ENCODE results near the gene FCRL1. TPM values are rescaled to one million over a fixed set of nuclear protein-coding genes. Genes with fewer than 3 reads are reported as not detected.
A peak's percentile ranks its signal among the peaks of the same experiment; 100 is the strongest.

FCRL1 gene
- total RNA-seq, 1 donor from 2014 or later: 4.2 TPM

- Histone ChIP-seq H3K27ac (no peak overlapping the region), H3K27me3 (ENCODE audit: low read depth) (no peaks in the 10 kb centered on the region), H3K4me3 (no peak overlapping the region), H3K36me3 (no peaks in the 10 kb centered on the region), H3K4me1 (no peaks in the 10 kb centered on the region), H3K9me3 (no peaks in the 10 kb centered on the region)
- peak; percentile 61 for DNase-seq
- TF ChIP-seq CTCF (IDR thresholded peaks at IDR 0.05): no peak
- intact Hi-C loops (cut with DNase I): no loop called here
- peak; percentile 78 to 88 for ATAC-seq
These were observed 16.1 kb downstream of the FCRL1 start for GRCh38 chr1:157803851-157804250.

DNA sequence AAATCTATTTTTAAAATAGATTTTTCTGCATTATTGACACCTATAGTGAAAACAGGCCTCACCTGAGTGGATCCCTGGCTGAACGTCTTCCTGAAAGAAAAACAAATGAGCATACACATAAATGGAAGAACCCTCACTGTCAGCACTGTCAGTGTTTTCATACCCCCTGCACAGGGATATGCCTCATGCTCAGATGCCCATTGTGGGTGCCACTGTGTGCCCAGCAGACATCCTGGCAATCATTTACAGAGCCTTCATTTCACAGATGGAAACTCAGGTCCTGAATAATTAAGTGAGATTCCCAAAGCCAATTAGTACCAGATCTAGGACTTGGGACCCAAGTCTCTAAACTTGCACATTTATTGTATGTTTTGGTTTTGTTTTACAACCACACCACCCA is 19.9 kb downstream of the FCRL1 start:
- no peak for DNase-seq
- no peaks in the 10 kb centered on the region for H3K4me1 ChIP-seq
- no peak overlapping the region for H3K27ac ChIP-seq
- intact Hi-C loops (cut with DNase I): no loop called here
- TF ChIP-seq CTCF (IDR thresholded peaks at IDR 0.05): no peak
- no peak overlapping the region for H3K4me3 ChIP-seq
- no peaks in the 10 kb centered on the region for H3K36me3 ChIP-seq
- no peaks in the 10 kb centered on the region for H3K9me3 ChIP-seq
- ATAC-seq: no peak
- H3K27me3 ChIP-seq (ENCODE audit: low read depth): no peaks in the 10 kb centered on the region

DNA sequence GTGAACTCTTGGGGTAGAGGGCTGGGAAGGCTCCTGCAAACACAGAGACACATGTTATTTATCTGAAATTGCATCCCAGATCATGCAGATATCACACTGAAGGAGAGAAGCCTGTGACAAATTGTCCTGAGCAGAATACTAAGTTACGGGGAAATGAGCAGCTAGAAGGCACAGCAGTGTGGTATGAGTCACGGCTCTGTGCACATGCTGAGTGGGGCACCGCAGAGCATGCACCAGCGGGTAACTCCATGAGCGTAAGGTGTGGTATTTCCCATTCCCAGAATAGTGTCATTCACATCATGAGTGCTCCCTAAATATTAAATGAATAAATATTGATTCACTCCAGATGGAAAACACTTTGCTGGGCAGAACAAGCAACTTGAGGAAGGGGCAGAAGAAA is 21.7 kb downstream of the FCRL1 start:
- ATAC-seq (peak; percentile 80 to 87), DNase-seq (no peak)
- Histone ChIP-seq H3K4me3 (no peak overlapping the region), H3K9me3 (peaks cover 2% of the 10 kb centered on the region), H3K27me3 (ENCODE audit: low read depth) (no peaks in the 10 kb centered on the region), H3K4me1 (no peaks in the 10 kb centered on the region), H3K27ac (no peak overlapping the region), H3K36me3 (no peaks in the 10 kb centered on the region)
- TF ChIP-seq CTCF (IDR thresholded peaks at IDR 0.05): no peak
- intact Hi-C loops (cut with DNase I): no loop called here

- ATAC-seq (no peak), DNase-seq (no peak)
- H3K9me3 ChIP-seq: no peaks in the 10 kb centered on the region
These were observed 34.7 kb downstream of the FCRL1 start for GRCh38 chr1:157785248-157785647.

GRCh38 chr1:157784801-157785200 is 35.1 kb downstream of the FCRL1 start:
- DNase-seq: no peak
- no peaks in the 10 kb centered on the region for H3K4me1 ChIP-seq
- H3K9me3 ChIP-seq: no peaks in the 10 kb centered on the region
- no peak for ATAC-seq
- peaks cover 4% of the 10 kb centered on the region for H3K27me3 ChIP-seq (ENCODE audit: low read depth)
- H3K36me3 ChIP-seq: no peaks in the 10 kb centered on the region
- intact Hi-C loops (cut with DNase I): no loop called here
- no peak for TF ChIP-seq CTCF (IDR thresholded peaks at IDR 0.05)
- H3K4me3 ChIP-seq: no peak overlapping the region
- no peak overlapping the region for H3K27ac ChIP-seq

More at GRCh38 chr1:157785248-157785647, 34.7 kb downstream of the FCRL1 start:
- no peaks in the 10 kb centered on the region for H3K36me3 ChIP-seq
- intact Hi-C loops (cut with DNase I): no loop called here
- H3K4me3 ChIP-seq: no peak overlapping the region
- H3K27ac ChIP-seq: no peak overlapping the region
- TF ChIP-seq CTCF (IDR thresholded peaks at IDR 0.05): no peak
- peaks cover 4% of the 10 kb centered on the region for H3K27me3 ChIP-seq (ENCODE audit: low read depth)
- no peaks in the 10 kb centered on the region for H3K4me1 ChIP-seq

GRCh38 chr1:157782931-157783330 is 37.0 kb downstream of the FCRL1 start:
- intact Hi-C loops (cut with DNase I): no loop called here
- no peak for ATAC-seq

More at GRCh38 chr1:157782931-157783330, 37.0 kb downstream of the FCRL1 start:
- H3K9me3 ChIP-seq: no peaks in the 10 kb centered on the region
- H3K4me3 ChIP-seq: no peak overlapping the region
- TF ChIP-seq CTCF (IDR thresholded peaks at IDR 0.05): no peak
- DNase-seq: no peak
- no peaks in the 10 kb centered on the region for H3K4me1 ChIP-seq
- H3K36me3 ChIP-seq: no peaks in the 10 kb centered on the region
- H3K27ac ChIP-seq: no peak overlapping the region
- peaks cover 4% of the 10 kb centered on the region for H3K27me3 ChIP-seq (ENCODE audit: low read depth)

All from lower lobe of right lung (tissue), 2 donors.